HepG2 (cell line): ENCODE data around the gene HSD11B1L. TPM values are rescaled to one million over a fixed set of nuclear protein-coding genes. Genes with fewer than 3 reads are reported as not detected.
A peak's percentile ranks its signal among the peaks of the same experiment; 100 is the strongest.

Experiments
- ATF7-NPFF ChIP-seq: sonication (generic); formaldehyde crosslinking; IDR thresholded peaks from 2 replicates; pipeline ENCODE4 v1.8.1; 2023; ENCODE audit warnings: mild to moderate bottlenecking, low read depth, missing genetic modification reagents, moderate library complexity
- EED ChIP-seq: sonication (generic); formaldehyde crosslinking; IDR thresholded peaks from 2 replicates; pipeline ENCODE4 v1.5.0; 2020; ENCODE audit warnings: mild to moderate bottlenecking, missing genetic modification reagents
- FOSL2 ChIP-seq: sonication (generic); formaldehyde crosslinking; IDR thresholded peaks from 2 replicates; pipeline ENCODE4 v1.4.0; 2020; ENCODE audit warnings: missing genetic modification reagents
- HMG20B ChIP-seq: conservative IDR thresholded peaks from 2 replicates; pipeline ENCODE4 v1.6.1; 2016; ENCODE audit warnings: missing genetic modification reagents, missing compliant biosample characterization
- KAT8 ChIP-seq: IDR thresholded peaks from 2 replicates; pipeline ENCODE4 v1.6.1; 2016; ENCODE audit warnings: missing genetic modification reagents, missing compliant biosample characterization
- MAZ ChIP-seq, 2 experiments: sonication (generic) in 1 of 2; formaldehyde crosslinking in 1 of 2; IDR thresholded peaks; 2 replicates each; pipeline versions ENCODE4 v1.5.0 to v1.6.1; 2012 to 2020; ENCODE audit warnings: low read depth in 2 of 2, mild to moderate bottlenecking in 2 of 2, borderline replicate concordance in 1 of 2, improper control_type of control experiment in 1 of 2, low read length in 1 of 2, missing genetic modification reagents in 1 of 2, moderate library complexity in 1 of 2
- MBNL3 ChIP-seq: fragments of 250-450 bp; sonication (Bioruptor Pico); conservative IDR thresholded peaks from 2 replicates; pipeline ENCODE4 v1.8.0; 2022; ENCODE audit warnings: mild to moderate bottlenecking, inconsistent platforms
- MEF2D ChIP-seq: sonication (generic); formaldehyde crosslinking; IDR thresholded peaks from 2 replicates; pipeline ENCODE4 v1.5.1; 2020; ENCODE audit warnings: mild to moderate bottlenecking, missing genetic modification reagents
- MXD1 ChIP-seq: sonication (generic); formaldehyde crosslinking; IDR thresholded peaks from 2 replicates; pipeline ENCODE4 v1.4.0; 2020; ENCODE audit warnings: mild to moderate bottlenecking, missing genetic modification reagents
- NKX3-1 ChIP-seq: sonication (generic); formaldehyde crosslinking; IDR thresholded peaks from 2 replicates; pipeline ENCODE4 v1.5.0; 2020; ENCODE audit warnings: missing genetic modification reagents
- NR1H2 ChIP-seq: sonication (generic); formaldehyde crosslinking; IDR thresholded peaks from 2 replicates; pipeline ENCODE4 v1.8.1; 2022; ENCODE audit warnings: low read depth, missing genetic modification reagents, borderline replicate concordance
- POGZ ChIP-seq: sonication (generic); formaldehyde crosslinking; IDR thresholded peaks from 2 replicates; pipeline ENCODE4 v1.4.0; 2020; ENCODE audit warnings: mild to moderate bottlenecking, missing genetic modification reagents
- PRMT3 ChIP-seq: sonication (generic); formaldehyde crosslinking; IDR thresholded peaks from 2 replicates; pipeline ENCODE4 v1.8.1; 2022; ENCODE audit warnings: low read depth, mild to moderate bottlenecking, moderate library complexity, missing genetic modification reagents, borderline replicate concordance
- TCF12 ChIP-seq, 2 experiments: fragments of 450-650 bp in 1 of 2; sonication (generic) in 1 of 2; formaldehyde crosslinking in 1 of 2; IDR thresholded peaks; 2 replicates each; pipeline versions ENCODE4 v1.6.1 to v1.8.0; 2017 to 2022; ENCODE audit warnings: antibody characterized with exemption in 1 of 2, mild to moderate bottlenecking in 1 of 2, missing genetic modification reagents in 1 of 2, moderate library complexity in 1 of 2
- YEATS2 ChIP-seq: sonication (generic); formaldehyde crosslinking; IDR thresholded peaks from 2 replicates; pipeline ENCODE4 v1.4.0; 2020; ENCODE audit warnings: missing genetic modification reagents, borderline replicate concordance
- ZBTB43 ChIP-seq: sonication (generic); formaldehyde crosslinking; conservative IDR thresholded peaks from 2 replicates; pipeline ENCODE4 v1.4.0; 2020; ENCODE audit warnings: missing genetic modification reagents
- ZIK1 ChIP-seq: sonication (generic); formaldehyde crosslinking; IDR thresholded peaks from 2 replicates; pipeline ENCODE4 v1.5.0; 2020; ENCODE audit warnings: mild to moderate bottlenecking, low read depth, missing genetic modification reagents, borderline replicate concordance
- ZNF234 ChIP-seq: sonication (generic); formaldehyde crosslinking; conservative IDR thresholded peaks from 2 replicates; pipeline ENCODE4 v1.5.1; 2020; ENCODE audit warnings: mild to moderate bottlenecking, missing genetic modification reagents
- ZNF354B ChIP-seq: sonication (generic); formaldehyde crosslinking; IDR thresholded peaks from 2 replicates; pipeline ENCODE4 v1.8.0; 2022; ENCODE audit warnings: mild to moderate bottlenecking, missing genetic modification reagents
- ZNF362 ChIP-seq: sonication (generic); formaldehyde crosslinking; IDR thresholded peaks from 2 replicates; pipeline ENCODE4 v1.4.0; 2020; ENCODE audit warnings: missing genetic modification reagents, mild to moderate bottlenecking, borderline replicate concordance
- ZNF430 ChIP-seq: sonication (generic); formaldehyde crosslinking; IDR thresholded peaks from 2 replicates; pipeline ENCODE4 v1.9.0; 2021; ENCODE audit warnings: mild to moderate bottlenecking, missing genetic modification reagents
- ZNF546 ChIP-seq: sonication (generic); formaldehyde crosslinking; conservative IDR thresholded peaks from 2 replicates; pipeline ENCODE4 v1.8.1; 2023; ENCODE audit warnings: mild to moderate bottlenecking, missing genetic modification reagents
- ZNF7 ChIP-seq: IDR thresholded peaks from 2 replicates; pipeline ENCODE4 v1.6.1; 2016; ENCODE audit warnings: missing biosample characterization, missing genetic modification reagents
- ZNF709 ChIP-seq: sonication (generic); formaldehyde crosslinking; IDR thresholded peaks from 2 replicates; pipeline ENCODE4 v1.5.0; 2020; ENCODE audit warnings: mild to moderate bottlenecking, missing genetic modification reagents
- ZNF776 ChIP-seq: sonication (generic); formaldehyde crosslinking; IDR thresholded peaks from 2 replicates; pipeline ENCODE4 v1.4.0; 2020; ENCODE audit warnings: mild to moderate bottlenecking, missing genetic modification reagents
- polyA plus RNA-seq, 8 experiments: library from polyadenylated mRNA; depleted of rRNA in 3 of 8; stranded (reverse) in 7 of 8; unstranded in 1 of 8; fragments of >200 nt; fragmentation: Illumina TruSeq in 4 of 8; extraction: Trizol in 4 of 8; gene quantifications; 2 replicates each; pipeline versions ENCODE4 v1.2.1 to v1.2.3, GENCODE V29; 2011 to 2016; ENCODE audit warnings: low read depth in 4 of 8, missing spikeins in 1 of 8, mixed read lengths in 1 of 8; ENCODE audit not compliant: insufficient read depth in 1 of 8
- total RNA-seq, 5 experiments: library from RNA; depleted of rRNA; stranded (reverse); fragments of >200 nt; fragmentation: Illumina TruSeq; extraction: Trizol; gene quantifications; 2 replicates each; pipeline ENCODE4 v1.2.3, GENCODE V29; 2016; ENCODE audit warnings: low read depth in 1 of 5

Gene HSD11B1L
- total and polyA plus RNA-seq, 2 of the 13 experiments (the other 11 are each of a cell fraction or from before 2014, with no cell fraction given) = 2.8 to 3.9 TPM

- TF ChIP-seq NR1H2 (peak; percentile 89; the same call in 1 of the 2 replicates), ZNF354B (CRISPR knock-in tag) (no peak), ZNF362 (CRISPR knock-in tag) (no peak), ATF7-NPFF (peak; percentile 98), ZNF709 (peak; percentile 97), POGZ (CRISPR knock-in tag) (peak; percentile 73), ZNF776 (CRISPR knock-in tag) (peak; percentile 70; the same call in 1 of the 2 replicates), EED (CRISPR knock-in tag) (peak; percentile 92), MAZ (IDR thresholded peaks at IDR 0.05; ENCODE audit: borderline replicate concordance, low read depth, low read length) (peak; percentile 40; the same call in 1 of the 2 replicates), MAZ (CRISPR knock-in tag; IDR thresholded peaks at IDR 0.05; ENCODE audit: low read depth) (peak; percentile 91), HMG20B (CRISPR knock-in tag) (no peak), ZNF546 (CRISPR knock-in tag) (peak; percentile 88), ZIK1 (CRISPR knock-in tag) (peak; percentile 89), ZBTB43 (CRISPR knock-in tag) (peak; percentile 74; the same call in 1 of the 2 replicates), MXD1 (CRISPR knock-in tag) (peak; percentile 85), MBNL3 (CRISPR knock-in tag) (no peak), ZNF7 (no peak), ZNF234 (CRISPR knock-in tag) (peak; percentile 56; the same call in 1 of the 2 replicates), NKX3-1 (CRISPR knock-in tag) (peak; percentile 81; the same call in 1 of the 2 replicates), TCF12 (IDR thresholded peaks at IDR 0.05) (no peak), TCF12 (CRISPR knock-in tag; IDR thresholded peaks at IDR 0.05) (no peak), FOSL2 (peak; percentile 11; the same call in 1 of the 2 replicates), MEF2D (peak; percentile 8; the same call in 1 of the 2 replicates), KAT8 (peak; percentile 94), PRMT3 (CRISPR knock-in tag) (0 out of 2 replicates have a peak, but pooled peaks have one; percentile 43), YEATS2 (peak; percentile 100), ZNF430 (peak; percentile 77; the same call in 1 of the 2 replicates)
Observed at GRCh38 chr19:5690125-5690954, 9.5 kb downstream of the HSD11B1L start, which contains the start of gene RPL36 (continued).
